Fibroblast of lung (primary cell): Measurements from ENCODE around the gene MS4A10.

Experiments
- EZH2 ChIP-seq: IDR thresholded peaks from 2 replicates; pipeline ENCODE4 v1.5.1; 2012; ENCODE audit warnings: low read length, control low read depth, mild to moderate bottlenecking; ENCODE audit errors: missing control alignments
- TF ChIP-seq, protein P1 (sequence below), 2 donors: IDR thresholded peaks in 1 of 2; conservative IDR thresholded peaks in 1 of 2; 1 replicate in 1 of 2; 2 replicates in 1 of 2; pipeline ENCODE4 v1.5.1; 2011 to 2012; ENCODE audit warnings: low read length in 2 of 2, control low read depth in 1 of 2, inconsistent platforms in 1 of 2, low read depth in 1 of 2, mild to moderate bottlenecking in 1 of 2

DNA sequence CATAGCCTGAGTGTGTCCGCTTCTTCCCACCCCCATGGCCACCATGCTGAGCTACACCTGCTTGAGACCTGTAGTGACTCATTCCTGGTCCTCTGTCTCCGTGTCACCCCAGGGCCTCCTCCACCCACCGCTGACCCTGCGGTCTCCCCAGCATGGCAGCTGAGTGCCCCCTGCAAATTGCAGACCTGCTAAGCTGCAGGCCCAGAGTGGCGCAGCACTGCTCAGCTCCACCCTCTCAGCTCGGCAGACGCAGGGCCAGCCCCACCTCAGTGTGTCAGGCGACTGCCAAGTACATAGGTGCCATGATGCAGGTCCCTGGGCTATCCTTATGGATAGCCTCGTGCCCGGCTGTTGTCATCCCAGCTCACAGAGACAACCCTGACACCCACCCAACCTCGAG lies 15.3 kb upstream of the MS4A10 start:
- TF ChIP-seq, protein P1, sequence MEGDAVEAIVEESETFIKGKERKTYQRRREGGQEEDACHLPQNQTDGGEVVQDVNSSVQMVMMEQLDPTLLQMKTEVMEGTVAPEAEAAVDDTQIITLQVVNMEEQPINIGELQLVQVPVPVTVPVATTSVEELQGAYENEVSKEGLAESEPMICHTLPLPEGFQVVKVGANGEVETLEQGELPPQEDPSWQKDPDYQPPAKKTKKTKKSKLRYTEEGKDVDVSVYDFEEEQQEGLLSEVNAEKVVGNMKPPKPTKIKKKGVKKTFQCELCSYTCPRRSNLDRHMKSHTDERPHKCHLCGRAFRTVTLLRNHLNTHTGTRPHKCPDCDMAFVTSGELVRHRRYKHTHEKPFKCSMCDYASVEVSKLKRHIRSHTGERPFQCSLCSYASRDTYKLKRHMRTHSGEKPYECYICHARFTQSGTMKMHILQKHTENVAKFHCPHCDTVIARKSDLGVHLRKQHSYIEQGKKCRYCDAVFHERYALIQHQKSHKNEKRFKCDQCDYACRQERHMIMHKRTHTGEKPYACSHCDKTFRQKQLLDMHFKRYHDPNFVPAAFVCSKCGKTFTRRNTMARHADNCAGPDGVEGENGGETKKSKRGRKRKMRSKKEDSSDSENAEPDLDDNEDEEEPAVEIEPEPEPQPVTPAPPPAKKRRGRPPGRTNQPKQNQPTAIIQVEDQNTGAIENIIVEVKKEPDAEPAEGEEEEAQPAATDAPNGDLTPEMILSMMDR (conservative IDR thresholded peaks at IDR 0.05 in 1 of 2, IDR thresholded peaks at IDR 0.05 in 1 of 2; ENCODE audit: low read depth in 1 of 2, low read length in 2 of 2): no peak
- TF ChIP-seq EZH2: no peak
